Ammon's horn (tissue), 1 donor: ENCODE measurements around the gene SPEM3.
A peak's percentile ranks its signal among the peaks of the same experiment; 100 is the strongest.

Experiments used
- DNase-seq: peaks from one replicate; pipeline ENCODE4 v3.0.0-alpha.2; 2016; ENCODE audit warnings: low spot score

SPEM3 gene

GRCh38 chr17:7428557-7428956, at the start of gene SPEM3:
SPEM3 (plus strand) TSS chr17:7428857; CDS start chr17:7428903, 46 bp downstream.
- no peak for DNase-seq

- no peak for DNase-seq
These were observed 49.5 kb upstream of the SPEM3 start for GRCh38 chr17:7379134-7379533.

GRCh38 chr17:7380321-7380720, 48.3 kb upstream of the SPEM3 start:
- peak; percentile 22 for DNase-seq

GRCh38 chr17:7380855-7381683, 47.6 kb upstream of the SPEM3 start, which contains the start of gene TNK1:
TNK1 (plus strand) TSS chr17:7381089; CDS start chr17:7382927, 1,838 bp downstream.
- no peak for DNase-seq

GRCh38 chr17:7382901-7383300, 45.8 kb upstream of the SPEM3 start:
- no peak for DNase-seq

GRCh38 chr17:7383371-7383741, 45.3 kb upstream of the SPEM3 start:
- DNase-seq, result no peak

- DNase-seq, result peak; percentile 20
These were observed 44.7 kb upstream of the SPEM3 start for GRCh38 chr17:7383742-7384488.

GRCh38 chr17:7384489-7385081, 44.1 kb upstream of the SPEM3 start:
- no peak for DNase-seq

- no peak for DNase-seq
These were observed 39.8 kb upstream of the SPEM3 start for GRCh38 chr17:7388856-7389255.

GRCh38 chr17:7389924-7390910, 38.4 kb upstream of the SPEM3 start:
- DNase-seq, result no peak

- DNase-seq, result no peak
These were observed 37.4 kb upstream of the SPEM3 start for GRCh38 chr17:7391307-7391706.

GRCh38 chr17:7392696-7393612, 35.7 kb upstream of the SPEM3 start:
- DNase-seq, result no peak

- DNase-seq, result no peak
These were observed 34.8 kb upstream of the SPEM3 start for GRCh38 chr17:7393613-7394451.

GRCh38 chr17:7394452-7395191, 34.0 kb upstream of the SPEM3 start, which contains the start of gene PLSCR3:
PLSCR3 (minus strand) TSS chr17:7394525; CDS start chr17:7394110, 415 bp downstream.
- DNase-seq, result peak; percentile 86

- DNase-seq, result no peak
These were observed 32.5 kb upstream of the SPEM3 start for GRCh38 chr17:7396147-7396546.

- no peak for DNase-seq
These were observed 30.0 kb upstream of the SPEM3 start for GRCh38 chr17:7398612-7399011.

GRCh38 chr17:7403043-7403726, 25.5 kb upstream of the SPEM3 start:
- DNase-seq, result no peak

GRCh38 chr17:7403727-7403976, 25.0 kb upstream of the SPEM3 start:
- no peak for DNase-seq
